Cortex of kidney (tissue), 1 donor: ENCODE data around the gene RGMA.
"Not testable (repeated sequence)": the region's sequence is repeated elsewhere in the genome, so short reads cannot be mapped to it uniquely, and the experiment has no call there.

ENCODE experiments used
- DNase-seq: peaks from one replicate; lab custom pipeline; 2025; lab: John Stamatoyannopoulos, UW

Gene RGMA

GRCh38 chr15:93048426-93048721 lies 40.6 kb downstream of the RGMA start:
- DNase-seq = no peak

- DNase-seq = no peak
Measured at GRCh38 chr15:93047621-93048425, 41.2 kb downstream of the RGMA start.

GRCh38 chr15:93046721-93047120 lies 42.3 kb downstream of the RGMA start:
- no peak for DNase-seq

- no peak for DNase-seq
Measured at GRCh38 chr15:93046120-93046519, 42.9 kb downstream of the RGMA start.

- DNase-seq = no peak
Measured at GRCh38 chr15:93045191-93045785, 43.7 kb downstream of the RGMA start.

- no peak for DNase-seq
Measured at GRCh38 chr15:93044301-93045190, 44.5 kb downstream of the RGMA start.

GRCh38 chr15:93043621-93044300 lies 45.2 kb downstream of the RGMA start:
- DNase-seq = no peak

GRCh38 chr15:93042691-93043378 lies 46.2 kb downstream of the RGMA start:
- DNase-seq = no peak

GRCh38 chr15:93042211-93042610 lies 46.8 kb downstream of the RGMA start:
- DNase-seq = no peak

- DNase-seq = no peak
Measured at GRCh38 chr15:93041159-93041547, 47.9 kb downstream of the RGMA start.

GRCh38 chr15:93040288-93041158 lies 48.5 kb downstream of the RGMA start:
- DNase-seq = no peak

GRCh38 chr15:93039562-93040287 lies 49.3 kb downstream of the RGMA start:
- DNase-seq = not testable (repeated sequence)

- DNase-seq = no peak
Measured at GRCh38 chr15:93037820-93038705, 50.9 kb downstream of the RGMA start.

- no peak for DNase-seq
Measured at GRCh38 chr15:93036951-93037819, 51.8 kb downstream of the RGMA start.

GRCh38 chr15:93035953-93036810 lies 52.8 kb downstream of the RGMA start:
- no peak for DNase-seq

GRCh38 chr15:93035092-93035915 lies 53.7 kb downstream of the RGMA start:
- no peak for DNase-seq
